Ishikawa (cell line): Measurements from ENCODE around the gene LRRC2.

Experiments
- CEBPB ChIP-seq: IDR thresholded peaks from 2 replicates; pipeline ENCODE4 v1.6.1; 2012
- EGR1 ChIP-seq: IDR thresholded peaks from 2 replicates; pipeline ENCODE4 v1.6.1; 2012
- MAX ChIP-seq: IDR thresholded peaks from 2 replicates; pipeline ENCODE4 v1.6.1; 2012
- RAD21 ChIP-seq: IDR thresholded peaks from 2 replicates; pipeline ENCODE4 v1.6.1; 2012; ENCODE audit warnings: low read depth
- REST ChIP-seq: IDR thresholded peaks from 2 replicates; pipeline ENCODE4 v1.6.1; 2012; ENCODE audit warnings: low read depth, mild to moderate bottlenecking
- TAF1 ChIP-seq: IDR thresholded peaks from 2 replicates; pipeline ENCODE4 v1.6.1; 2012; ENCODE audit warnings: low read depth, mild to moderate bottlenecking
- TCF12 ChIP-seq: IDR thresholded peaks from 2 replicates; pipeline ENCODE4 v1.6.1; 2012; ENCODE audit warnings: low read depth
- YY1 ChIP-seq: IDR thresholded peaks from 2 replicates; pipeline ENCODE4 v1.6.1; 2012; ENCODE audit warnings: low read depth

- TF ChIP-seq YY1 (no peak), MAX (no peak), RAD21 (no peak), CEBPB (no peak), EGR1 (no peak), REST (no peak), TAF1 (no peak), TCF12 (no peak)
Measured at GRCh38 chr3:46519952-46520351, 46.1 kb downstream of the LRRC2 start.
